ENCODE results near the gene NOLC1.

DNA sequence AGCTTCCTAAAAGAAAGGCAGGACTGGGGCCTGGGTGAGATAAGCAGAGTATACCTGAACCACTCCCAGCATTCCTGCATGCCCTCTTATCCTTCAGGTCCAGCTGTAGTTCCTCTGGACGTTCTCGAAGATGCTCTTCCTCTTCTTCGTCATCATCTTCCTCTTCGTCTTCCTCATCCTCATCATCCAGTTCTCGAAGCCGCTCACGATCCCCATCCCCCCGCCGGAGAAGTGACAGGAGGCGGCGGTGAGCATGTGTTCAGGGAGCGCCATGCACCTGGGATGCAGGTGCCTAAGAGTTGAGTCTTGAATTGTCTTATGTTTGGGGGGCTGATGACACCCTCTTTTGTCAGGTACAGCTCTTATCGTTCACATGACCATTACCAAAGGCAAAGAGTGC, 3.9 kb upstream of the NOLC1 start:
- TF ChIP-seq POLR2A (IDR thresholded peaks at IDR 0.05), result no peak
- TF ChIP-seq, protein P1, sequence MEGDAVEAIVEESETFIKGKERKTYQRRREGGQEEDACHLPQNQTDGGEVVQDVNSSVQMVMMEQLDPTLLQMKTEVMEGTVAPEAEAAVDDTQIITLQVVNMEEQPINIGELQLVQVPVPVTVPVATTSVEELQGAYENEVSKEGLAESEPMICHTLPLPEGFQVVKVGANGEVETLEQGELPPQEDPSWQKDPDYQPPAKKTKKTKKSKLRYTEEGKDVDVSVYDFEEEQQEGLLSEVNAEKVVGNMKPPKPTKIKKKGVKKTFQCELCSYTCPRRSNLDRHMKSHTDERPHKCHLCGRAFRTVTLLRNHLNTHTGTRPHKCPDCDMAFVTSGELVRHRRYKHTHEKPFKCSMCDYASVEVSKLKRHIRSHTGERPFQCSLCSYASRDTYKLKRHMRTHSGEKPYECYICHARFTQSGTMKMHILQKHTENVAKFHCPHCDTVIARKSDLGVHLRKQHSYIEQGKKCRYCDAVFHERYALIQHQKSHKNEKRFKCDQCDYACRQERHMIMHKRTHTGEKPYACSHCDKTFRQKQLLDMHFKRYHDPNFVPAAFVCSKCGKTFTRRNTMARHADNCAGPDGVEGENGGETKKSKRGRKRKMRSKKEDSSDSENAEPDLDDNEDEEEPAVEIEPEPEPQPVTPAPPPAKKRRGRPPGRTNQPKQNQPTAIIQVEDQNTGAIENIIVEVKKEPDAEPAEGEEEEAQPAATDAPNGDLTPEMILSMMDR (IDR thresholded peaks at IDR 0.05), result no peak

Data from thyroid gland (tissue), 4 donors.